Endothelial cell of umbilical vein (primary cell): Measurements from ENCODE around the gene OR1J1. TPM values are rescaled to one million over a fixed set of nuclear protein-coding genes. Genes with fewer than 3 reads are reported as not detected.

Source experiments
- BruUV-seq: library from RNA; stranded (reverse); fragments of 400-500 nt; replicated peaks from 2 replicates; lab custom pipeline; 2021; lab: Mats Ljungman, UMichigan
- CTCF ChIA-PET: fragments of 300-600, 350-600 bp; sonication (Branson Sonifier 250); formaldehyde crosslinking; loops from one replicate; lab custom pipeline; 2021; ENCODE audit warnings: antibody characterized with exemption, inconsistent platforms; lab: Charles Lee
- POLR2A ChIA-PET: fragments of 300-600, 350-600 bp; sonication (Branson Sonifier 250); formaldehyde crosslinking; loops from one replicate; lab custom pipeline; 2021; ENCODE audit warnings: antibody characterized with exemption, inconsistent platforms; lab: Charles Lee
- DNase-seq: peaks from one replicate; pipeline ENCODE4 v3.0.0-alpha.2; 2011; ENCODE audit warnings: low read depth, low spot score
- FAIRE-seq: peaks from 2 replicates; lab custom pipeline; 2011; peaks lifted over from hg19 to GRCh38; lab: Jason Lieb, UNC
- H2AFZ ChIP-seq: 2 replicates; pipeline ENCODE4 v1.6.0; 2012; ENCODE audit warnings: low read depth, low read length, control low read depth, inconsistent platforms
- H3K27ac ChIP-seq: 2 replicates; pipeline ENCODE4 v1.5.1; 2011; ENCODE audit warnings: low read depth, mild to moderate bottlenecking, control low read depth, low read length, moderate library complexity; ENCODE audit not compliant: insufficient read depth
- H3K27me3 ChIP-seq, 2 experiments: 2 replicates each; pipeline versions ENCODE4 v1.6.0 to v1.6.1; 2011; ENCODE audit warnings: low read length in 2 of 2, mixed read lengths in 1 of 2; ENCODE audit not compliant: control insufficient read depth in 2 of 2, insufficient read depth in 2 of 2
- H3K36me3 ChIP-seq, 2 experiments: 2 replicates in 1 of 2; 3 replicates in 1 of 2; pipeline ENCODE4 v1.5.1; 2011; ENCODE audit warnings: low read length in 2 of 2, mild to moderate bottlenecking in 1 of 2, moderate library complexity in 1 of 2; ENCODE audit not compliant: control insufficient read depth in 2 of 2, insufficient read depth in 2 of 2; ENCODE audit errors: extremely low read depth in 1 of 2
- H3K4me1 ChIP-seq: 3 replicates; pipeline ENCODE4 v1.5.1; 2011; ENCODE audit warnings: mild to moderate bottlenecking, low read length; ENCODE audit not compliant: control insufficient read depth, insufficient read depth; ENCODE audit errors: extremely low read depth
- H3K4me2 ChIP-seq: 2 replicates; pipeline ENCODE4 v1.6.1; 2011; ENCODE audit warnings: low read length, control low read depth, mixed read lengths; ENCODE audit not compliant: insufficient read depth
- H3K4me3 ChIP-seq, 3 experiments: fragments of 200-600 bp in 1 of 3; sonication (generic), shearing (Covaris generic) in 1 of 3; replicated peaks in 1 of 3; 2 replicates each; pipeline ENCODE4 v1.5.1; 2011 to 2016; ENCODE audit warnings: control low read depth in 3 of 3, low read length in 3 of 3, mild to moderate bottlenecking in 2 of 3, inconsistent platforms in 1 of 3, low read depth in 1 of 3, moderate library complexity in 1 of 3; ENCODE audit not compliant: insufficient read depth in 1 of 3
- H3K79me2 ChIP-seq: 2 replicates; pipeline ENCODE4 v1.6.0; 2012; ENCODE audit warnings: low read length, inconsistent platforms; ENCODE audit not compliant: control insufficient read depth, insufficient read depth
- H3K9ac ChIP-seq: replicated peaks from 2 replicates; pipeline ENCODE3; 2011; ENCODE audit warnings: low read length, control low read depth; ENCODE audit not compliant: insufficient read depth; ENCODE audit errors: extremely low read depth
- H3K9me1 ChIP-seq: replicated peaks from 3 replicates; pipeline ENCODE4 v1.6.0; 2011; ENCODE audit warnings: mild to moderate bottlenecking, low read length; ENCODE audit not compliant: control insufficient read depth, insufficient read depth; ENCODE audit errors: extremely low read depth
- H3K9me3 ChIP-seq: replicated peaks from 2 replicates; pipeline ENCODE4 v1.5.1; 2012; ENCODE audit warnings: low read length, inconsistent platforms; ENCODE audit not compliant: control insufficient read depth, insufficient read depth
- H4K20me1 ChIP-seq: replicated peaks from 2 replicates; pipeline ENCODE3; 2011; ENCODE audit warnings: mild to moderate bottlenecking, low read length; ENCODE audit not compliant: control insufficient read depth, insufficient read depth; ENCODE audit errors: extremely low read depth
- CTCF ChIP-seq, 2 donors: IDR thresholded peaks; 1 replicate in 1 of 2; 2 replicates in 1 of 2; pipeline ENCODE4 v1.5.1; 2011; ENCODE audit warnings: low read length in 2 of 2, mild to moderate bottlenecking in 2 of 2, moderate library complexity in 2 of 2, control low read depth in 1 of 2, inconsistent platforms in 1 of 2, low read depth in 1 of 2; ENCODE audit not compliant: insufficient read depth in 1 of 2; ENCODE audit errors: extremely low read depth in 1 of 2
- EZH2 ChIP-seq: IDR thresholded peaks from 2 replicates; pipeline ENCODE4 v1.6.1; 2012; ENCODE audit warnings: borderline replicate concordance, low read depth, mild to moderate bottlenecking, moderate library complexity, low read length, inconsistent platforms; ENCODE audit not compliant: severe bottlenecking
- FOS ChIP-seq: IDR thresholded peaks from 2 replicates; pipeline ENCODE4 v1.6.1; 2011; ENCODE audit warnings: mild to moderate bottlenecking, low read length, moderate library complexity, borderline replicate concordance; ENCODE audit not compliant: insufficient read depth
- GATA2 ChIP-seq: IDR thresholded peaks from 2 replicates; pipeline ENCODE4 v1.7.0; 2011; ENCODE audit warnings: low read depth, mild to moderate bottlenecking, moderate library complexity, mixed read lengths, low read length; ENCODE audit not compliant: insufficient read length, insufficient read depth
- JUN ChIP-seq: IDR thresholded peaks from 2 replicates; pipeline ENCODE4 v1.6.1; 2011; ENCODE audit warnings: borderline replicate concordance, low read depth; ENCODE audit not compliant: insufficient read length, insufficient read depth
- MAX ChIP-seq: IDR thresholded peaks from 2 replicates; pipeline ENCODE4 v1.6.1; 2011; ENCODE audit not compliant: insufficient read depth, insufficient read length
- MYC ChIP-seq: IDR thresholded peaks from one replicate; pipeline ENCODE4 v1.6.1; 2011; ENCODE audit warnings: mild to moderate bottlenecking, low read depth, low read length
- POLR2A ChIP-seq: IDR thresholded peaks from 2 replicates; pipeline ENCODE4 v1.6.1; 2012; ENCODE audit warnings: low read depth, mild to moderate bottlenecking, control low read depth, low read length
- POLR2AphosphoS5 ChIP-seq: IDR thresholded peaks from 2 replicates; pipeline ENCODE4 v1.6.1; 2012; ENCODE audit warnings: low read depth, mild to moderate bottlenecking, control low read depth, low read length, moderate library complexity; ENCODE audit not compliant: insufficient read depth
- dilution Hi-C: fragments of 300-500 bp; cut with MboI; formaldehyde crosslinking; loops from one replicate; pipeline ENCODE4 v1.15.0; 2019; ENCODE audit warnings: low sequenced_read_pairs; ENCODE audit not compliant: extremely low pct_ligation_motif_present
- intact Hi-C: fragments of 100-400 bp; cut with micrococcal nuclease; formaldehyde crosslinking; loops from one replicate; pipeline ENCODE4 v1.10.0; 2022
- polyA plus RNA-seq, 4 experiments: library from polyadenylated mRNA; depleted of rRNA in 3 of 4; stranded (reverse) in 3 of 4; unstranded in 1 of 4; fragments of >200 nt; gene quantifications; 2 replicates each; pipeline versions ENCODE4 v1.2.1 to v1.2.3, GENCODE V29; 2011 to 2012; ENCODE audit warnings: missing spikeins in 1 of 4
- total RNA-seq: library from RNA; stranded (reverse); gene quantifications from 2 replicates; pipeline ENCODE4 v1.2.3, GENCODE V29; 2021

OR1J1 gene
- total and polyA plus RNA-seq, 2 donors (not counting 3 experiments of a cell fraction or from before 2014, with no cell fraction given) = not detected

GRCh38 chr9:122442568-122442967, 35.2 kb downstream of the OR1J1 start:
- no peak for DNase-seq
- Histone ChIP-seq H3K9me3 (no peaks in the 10 kb centered on the region), H3K9ac (no peak overlapping the region), H4K20me1 (no peaks in the 10 kb centered on the region), H3K27ac (no peak overlapping the region), H3K9me1 (no peaks in the 10 kb centered on the region), H3K27me3 (no peaks in the 10 kb centered on the region), H3K79me2 (no peaks in the 10 kb centered on the region), H3K36me3 (no peaks in the 10 kb centered on the region), H2AFZ (no peak overlapping the region), H3K4me3 (no peak overlapping the region), H3K4me2 (no peak overlapping the region), H3K4me1 (peaks cover 14% of the 10 kb centered on the region)
- no peak for FAIRE-seq
- intact Hi-C loops (no loop called here), dilution Hi-C loops (no loop called here)
- TF ChIP-seq CTCF (IDR thresholded peaks at IDR 0.05; ENCODE audit: extremely low read depth in 1 of 2, insufficient read depth in 1 of 2, low read depth in 1 of 2, low read length in 2 of 2) = no peak
- TF ChIP-seq GATA2 = no peak
- no peak for TF ChIP-seq MYC
- TF ChIP-seq MAX = no peak
- no peak for TF ChIP-seq JUN
- TF ChIP-seq POLR2A = no peak
- no peak for TF ChIP-seq EZH2
- TF ChIP-seq FOS = no peak
- no peak for TF ChIP-seq POLR2AphosphoS5
- POLR2A ChIA-PET = no interaction called here
- BruUV-seq = no TSS peak
- CTCF ChIA-PET = interaction anchor here (2.5 kb wide), 1 partner anchor 12 kb away, joined by 9 read pairs; no protein-coding TSS in a partner anchor

Other genes with a start within 250 kb of the OR1J1 start
- gene LHX6, start 249.0 kb downstream of the OR1J1 start, total RNA-seq = 9.4 and 18.4 TPM in 2 replicates
- 1.8 and 2.4 TPM in 2 replicates for gene LHX6, start 249.0 kb downstream of the OR1J1 start, polyA plus RNA-seq
- 26.9 and 28.6 TPM in 2 replicates for gene RBM18, start 213.1 kb downstream of the OR1J1 start, total RNA-seq
- 7.0 and 7.9 TPM in 2 replicates for gene RBM18, start 213.1 kb downstream of the OR1J1 start, polyA plus RNA-seq
- 36.4 and 36.5 TPM in 2 replicates for gene MRRF, start 213.0 kb downstream of the OR1J1 start, total RNA-seq
- gene MRRF, start 213.0 kb downstream of the OR1J1 start, polyA plus RNA-seq = 24.2 and 27.2 TPM in 2 replicates
- 14.6 and 45.2 TPM in 2 replicates for gene PTGS1, start 106.9 kb downstream of the OR1J1 start, total RNA-seq
- 37.6 and 43.9 TPM in 2 replicates for gene PTGS1, start 106.9 kb downstream of the OR1J1 start, polyA plus RNA-seq
- gene OR1J2, start 32.9 kb upstream of the OR1J1 start, total RNA-seq = not detected in 2 replicates
- not detected in 2 replicates for gene OR1J2, start 32.9 kb upstream of the OR1J1 start, polyA plus RNA-seq
- not detected in 2 replicates for gene OR1J4, start 41.2 kb upstream of the OR1J1 start, total RNA-seq
- gene OR1J4, start 41.2 kb upstream of the OR1J1 start, polyA plus RNA-seq = not detected in 2 replicates
- gene OR1N1, start 49.4 kb upstream of the OR1J1 start, total RNA-seq = not detected in 2 replicates
- 0.08 TPM in 1 of 2 replicates, not detected in the other for gene OR1N1, start 49.4 kb upstream of the OR1J1 start, polyA plus RNA-seq
- not detected in 2 replicates for gene OR1N2, start 75.2 kb upstream of the OR1J1 start, total RNA-seq
- gene OR1N2, start 75.2 kb upstream of the OR1J1 start, polyA plus RNA-seq = not detected in 2 replicates
- gene OR1L8, start 105.5 kb upstream of the OR1J1 start, total RNA-seq = 0.15 and 0.16 TPM in 2 replicates
- 1.8 and 1.9 TPM in 2 replicates for gene OR1L8, start 105.5 kb upstream of the OR1J1 start, polyA plus RNA-seq
- gene OR1Q1, start 136.8 kb upstream of the OR1J1 start, total RNA-seq = not detected in 2 replicates
- gene OR1Q1, start 136.8 kb upstream of the OR1J1 start, polyA plus RNA-seq = not detected in 2 replicates
- gene OR1B1, start 179.7 kb upstream of the OR1J1 start, total RNA-seq = not detected in 2 replicates
- 0.25 and 0.38 TPM in 2 replicates for gene OR1B1, start 179.7 kb upstream of the OR1J1 start, polyA plus RNA-seq
- gene OR1L1, start 183.8 kb upstream of the OR1J1 start, total RNA-seq = not detected in 2 replicates
- not detected in 2 replicates for gene OR1L1, start 183.8 kb upstream of the OR1J1 start, polyA plus RNA-seq
- not detected in 2 replicates for gene OR1L3, start 197.2 kb upstream of the OR1J1 start, total RNA-seq
- gene OR1L3, start 197.2 kb upstream of the OR1J1 start, polyA plus RNA-seq = not detected in 2 replicates
- not detected in 2 replicates for gene OR1L4, start 246.1 kb upstream of the OR1J1 start, total RNA-seq
- gene OR1L4, start 246.1 kb upstream of the OR1J1 start, polyA plus RNA-seq = not detected in 2 replicates